GM12891 (cell line): ENCODE results near the gene CCSER1.

ENCODE experiments used
- PAX5 ChIP-seq: IDR thresholded peaks from 2 replicates; pipeline ENCODE4 v1.6.1; 2011; ENCODE audit warnings: low read length, moderate library complexity, mild to moderate bottlenecking; ENCODE audit not compliant: insufficient read depth, severe bottlenecking
- POLR2A ChIP-seq: IDR thresholded peaks from 2 replicates; pipeline ENCODE4 v1.6.1; 2011; ENCODE audit warnings: low read depth, low read length, control low read depth
- POLR2AphosphoS5 ChIP-seq: IDR thresholded peaks from 2 replicates; pipeline ENCODE4 v1.6.1; 2011; ENCODE audit warnings: low read depth, low read length, control low read depth
- POU2F2 ChIP-seq: IDR thresholded peaks from 2 replicates; pipeline ENCODE4 v1.6.1; 2011; ENCODE audit warnings: low read depth, mild to moderate bottlenecking, control low read depth, low read length, moderate library complexity
- SPI1 ChIP-seq: IDR thresholded peaks from 2 replicates; pipeline ENCODE4 v1.6.1; 2011; ENCODE audit warnings: low read depth, low read length, control low read depth
- TAF1 ChIP-seq: IDR thresholded peaks from 2 replicates; pipeline ENCODE4 v1.6.1; 2011; ENCODE audit warnings: low read depth, low read length, control low read depth

DNA sequence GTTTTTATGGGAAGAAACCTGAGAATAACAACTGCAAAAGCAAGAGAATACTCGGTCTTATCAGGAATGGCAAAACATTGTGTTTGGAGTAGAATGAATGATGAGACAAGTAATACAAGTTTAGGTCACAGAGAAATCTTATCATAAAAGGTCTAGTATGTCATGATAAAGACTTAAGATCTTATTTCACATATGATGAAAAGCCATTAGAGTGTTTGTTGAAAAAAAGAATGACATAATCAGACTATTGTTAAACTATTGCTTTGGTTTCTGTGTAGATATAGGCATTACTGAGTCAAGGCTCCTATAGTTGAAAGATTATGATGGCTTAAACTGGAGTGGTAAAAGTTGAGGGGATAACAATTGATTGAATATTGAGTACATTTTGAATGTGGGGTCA is 603.6 kb downstream of the CCSER1 start:
- no peak for TF ChIP-seq POLR2AphosphoS5
- no peak for TF ChIP-seq TAF1
- no peak for TF ChIP-seq SPI1
- no peak for TF ChIP-seq POLR2A
- no peak for TF ChIP-seq PAX5
- no peak for TF ChIP-seq POU2F2
